K562 (cell line): ENCODE results near the gene TRMT1L. TPM values are rescaled to one million over a fixed set of nuclear protein-coding genes. Genes with fewer than 3 reads are reported as not detected.

Experiments used
- BCLAF1 ChIP-seq, 2 experiments: fragments of 450-650 bp in 1 of 2; IDR thresholded peaks; 2 replicates each; pipeline ENCODE4 v1.6.1; 2011 to 2017; ENCODE audit warnings: low read depth in 2 of 2, antibody characterized with exemption in 1 of 2, borderline replicate concordance in 1 of 2, low read length in 1 of 2, mild to moderate bottlenecking in 1 of 2, mixed read lengths in 1 of 2; ENCODE audit not compliant: control insufficient read depth in 1 of 2
- CSDE1 ChIP-seq, 2 experiments: fragments of 450-650 bp; IDR thresholded peaks; 2 replicates each; pipeline ENCODE4 v1.6.1; 2016; ENCODE audit warnings: mild to moderate bottlenecking in 1 of 2
- FOSL1 ChIP-seq: fragments of 200-800 bp; sonication (Bioruptor generic); conservative IDR thresholded peaks from 2 replicates; pipeline ENCODE4 v1.6.1; 2016; ENCODE audit warnings: missing genetic modification characterization, missing compliant biosample characterization
- KLF16 ChIP-seq: IDR thresholded peaks from 2 replicates; pipeline ENCODE4 v1.6.1; 2016; ENCODE audit warnings: antibody characterized with exemption
- NR3C1 ChIP-seq: sonication (generic); formaldehyde crosslinking; IDR thresholded peaks from 2 replicates; pipeline ENCODE4 v1.8.1; 2022; ENCODE audit warnings: missing genetic modification reagents
- PCBP1 ChIP-seq: fragments of 200-400 bp; formaldehyde crosslinking; IDR thresholded peaks from 2 replicates; pipeline ENCODE4 v1.6.1; 2018; ENCODE audit warnings: mild to moderate bottlenecking, low read depth, low read length; ENCODE audit not compliant: poor library complexity, severe bottlenecking
- POLR2B ChIP-seq: fragments of 450-650 bp; IDR thresholded peaks from 2 replicates; pipeline ENCODE4 v1.6.1; 2018; ENCODE audit warnings: low read depth; ENCODE audit not compliant: partially characterized antibody
- SMAD4 ChIP-seq: fragments of 250-450 bp; sonication (Bioruptor Pico); conservative IDR thresholded peaks from 2 replicates; pipeline ENCODE4 v1.8.0; 2021; ENCODE audit warnings: inconsistent platforms, mild to moderate bottlenecking, moderate library complexity
- TOE1 ChIP-seq, 2 experiments: fragments of 450-650 bp in 1 of 2; sonication (generic) in 1 of 2; formaldehyde crosslinking in 1 of 2; IDR thresholded peaks; 2 replicates each; pipeline versions ENCODE4 v1.7.1 to v1.8.0; 2016 to 2022; ENCODE audit warnings: borderline replicate concordance in 2 of 2, mild to moderate bottlenecking in 2 of 2, antibody characterized with exemption in 1 of 2, inconsistent platforms in 1 of 2, low read depth in 1 of 2, missing genetic modification reagents in 1 of 2, moderate library complexity in 1 of 2
- ZNF324 ChIP-seq: fragments of 250-450 bp; sonication (Bioruptor Pico); IDR thresholded peaks from 2 replicates; pipeline ENCODE4 v1.4.0; 2020; ENCODE audit warnings: mild to moderate bottlenecking
- ZNF354B ChIP-seq: fragments of 250-450 bp; sonication (Bioruptor Pico); IDR thresholded peaks from 2 replicates; pipeline ENCODE4 v1.4.0; 2020
- polyA plus RNA-seq, 8 experiments: library from polyadenylated mRNA; depleted of rRNA in 4 of 8; stranded (reverse) in 5 of 8; unstranded in 3 of 8; fragments of >200 nt; fragmentation: Nextera tagmentation in 2 of 8; fragmentation: Illumina TruSeq in 1 of 8; extraction: Ambion mirVana in 2 of 8; extraction: Trizol in 1 of 8; gene quantifications; 2 replicates each; pipeline versions ENCODE4 v1.2.1 to v1.2.3, GENCODE V29; 2011 to 2014; ENCODE audit warnings: inconsistent platforms in 1 of 8, missing spikeins in 1 of 8
- total RNA-seq, 7 experiments: library from RNA; depleted of rRNA in 6 of 7; stranded (reverse); fragments of >200 nt in 6 of 7; fragmentation: Illumina TruSeq in 2 of 7; extraction: Trizol in 2 of 7; gene quantifications; 2 replicates each; pipeline versions ENCODE4 v1.2.1 to v1.2.3, GENCODE V29; 2011 to 2021; ENCODE audit warnings: low replicate concordance in 1 of 7
- TF ChIP-seq, protein P1 (sequence below): sonication (generic); formaldehyde crosslinking; IDR thresholded peaks from 2 replicates; pipeline ENCODE4 v1.8.1; 2023; ENCODE audit warnings: mild to moderate bottlenecking, missing genetic modification reagents

The TRMT1L gene
- total and polyA plus RNA-seq, 9 of the 15 experiments (the other 6 are each of a cell fraction or from before 2014, with no cell fraction given) = 6.4 to 88.9 (median 32.9) TPM

DNA sequence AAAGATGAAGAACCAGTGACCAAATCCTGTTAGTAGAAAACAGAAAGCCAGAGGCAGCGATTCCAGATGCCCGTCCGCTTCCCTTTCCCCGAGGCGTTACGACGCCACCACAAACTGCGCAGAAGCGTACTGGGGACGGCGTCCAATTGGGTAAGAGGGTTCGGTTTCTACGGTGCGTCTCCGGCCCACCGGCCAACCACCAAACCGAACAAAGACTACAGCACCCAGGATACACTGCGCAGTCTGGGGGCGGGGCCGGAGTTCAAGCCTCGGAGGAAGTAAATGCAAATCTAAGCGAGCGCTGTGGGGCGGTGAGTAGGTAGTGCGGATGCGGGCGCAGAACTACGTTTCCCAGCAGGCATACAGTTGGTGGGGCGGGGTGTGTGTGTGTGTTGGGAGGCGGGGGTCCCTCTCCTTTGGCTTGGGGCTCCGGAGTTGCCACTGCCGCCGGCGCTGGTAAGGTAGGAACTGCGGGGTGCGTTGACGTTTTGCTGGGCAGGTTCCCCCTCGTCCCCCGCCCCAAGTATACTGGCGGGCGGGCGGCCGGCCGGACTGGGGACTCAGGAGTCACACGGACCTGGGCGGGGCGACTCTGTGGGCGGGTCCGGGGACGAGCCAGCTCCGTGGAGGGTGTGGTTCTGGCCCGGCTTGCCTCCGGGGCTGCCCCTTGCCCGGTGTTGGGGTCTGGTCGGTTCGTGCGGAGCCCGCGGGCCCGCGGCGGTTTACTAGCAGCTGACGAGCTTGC, at the start of gene TRMT1L, which contains the start of gene SWT1 (continued):
- TF ChIP-seq, protein P1, sequence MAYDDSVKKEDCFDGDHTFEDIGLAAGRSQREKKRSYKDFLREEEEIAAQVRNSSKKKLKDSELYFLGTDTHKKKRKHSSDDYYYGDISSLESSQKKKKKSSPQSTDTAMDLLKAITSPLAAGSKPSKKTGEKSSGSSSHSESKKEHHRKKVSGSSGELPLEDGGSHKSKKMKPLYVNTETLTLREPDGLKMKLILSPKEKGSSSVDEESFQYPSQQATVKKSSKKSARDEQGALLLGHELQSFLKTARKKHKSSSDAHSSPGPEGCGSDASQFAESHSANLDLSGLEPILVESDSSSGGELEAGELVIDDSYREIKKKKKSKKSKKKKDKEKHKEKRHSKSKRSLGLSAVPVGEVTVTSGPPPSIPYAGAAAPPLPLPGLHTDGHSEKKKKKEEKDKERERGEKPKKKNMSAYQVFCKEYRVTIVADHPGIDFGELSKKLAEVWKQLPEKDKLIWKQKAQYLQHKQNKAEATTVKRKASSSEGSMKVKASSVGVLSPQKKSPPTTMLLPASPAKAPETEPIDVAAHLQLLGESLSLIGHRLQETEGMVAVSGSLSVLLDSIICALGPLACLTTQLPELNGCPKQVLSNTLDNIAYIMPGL (CRISPR knock-in tag) = no peak; the same call in 1 of the 2 replicates
- TF ChIP-seq SMAD4 (CRISPR knock-in tag) (no peak), ZNF354B (CRISPR knock-in tag) (no peak), BCLAF1 (IDR thresholded peaks at IDR 0.05; ENCODE audit: borderline replicate concordance in 1 of 2, control insufficient read depth in 1 of 2, low read depth in 2 of 2, low read length in 1 of 2) (no peak), FOSL1 (tag) (peak; percentile 32; the same call in 1 of the 2 replicates), CSDE1 (IDR thresholded peaks at IDR 0.05) (no peak), ZNF324 (no peak), PCBP1 (peak; percentile 15), KLF16 (no peak), POLR2B (peak; percentile 93), NR3C1 (CRISPR knock-in tag) (no peak), TOE1 (IDR thresholded peaks at IDR 0.05; ENCODE audit: borderline replicate concordance) (peak; percentile 83), TOE1 (CRISPR knock-in tag; IDR thresholded peaks at IDR 0.05; ENCODE audit: borderline replicate concordance, low read depth) (no peak)
- TF ChIP-seq, all 486 proteins: peak for 132
